Activated CD4-positive, alpha-beta T cell treated with anti-CD3 and anti-CD28 coated beads, Interleukin-2, amount 50 U/mL, for 24 hours (primary cell): Measurements from ENCODE around the gene PRUNE1.

Source experiments
- DNase-seq, 2 donors: peaks; one replicate each; pipeline ENCODE4 v3.0.0-alpha.2; 2020; ENCODE audit warnings: low read depth in 1 of 2, low spot score in 1 of 2

PRUNE1 gene

GRCh38 chr1:151049458-151049857 lies 41.2 kb downstream of the PRUNE1 start:
- DNase-seq = no peak

GRCh38 chr1:151050051-151050688 lies 41.9 kb downstream of the PRUNE1 start:
- no peak for DNase-seq

- DNase-seq = no peak
These were observed 43.2 kb downstream of the PRUNE1 start for GRCh38 chr1:151051356-151052009.

GRCh38 chr1:151054971-151055547 lies 46.8 kb downstream of the PRUNE1 start:
- no peak for DNase-seq

GRCh38 chr1:151055581-151055980 lies 47.3 kb downstream of the PRUNE1 start:
- no peak for DNase-seq

- DNase-seq = no peak
These were observed 47.9 kb downstream of the PRUNE1 start for GRCh38 chr1:151056149-151056548.

GRCh38 chr1:151058692-151059091 lies 50.4 kb downstream of the PRUNE1 start:
- no peak for DNase-seq

GRCh38 chr1:151059109-151060006 lies 51.1 kb downstream of the PRUNE1 start, which contains the start of gene CDC42SE1:
CDC42SE1 (minus strand) TSS chr1:151059622; CDS start chr1:151055730, 3,892 bp downstream.
- DNase-seq = peak; percentile 67

GRCh38 chr1:151060007-151060656 lies 51.9 kb downstream of the PRUNE1 start, which contains the start of gene MLLT11:
MLLT11 (plus strand) TSS chr1:151060397; CDS start chr1:151067225, 6,828 bp downstream.
- DNase-seq = no peak

- no peak for DNase-seq
These were observed 52.6 kb downstream of the PRUNE1 start for GRCh38 chr1:151060657-151061421.

- no peak for DNase-seq
These were observed 53.5 kb downstream of the PRUNE1 start for GRCh38 chr1:151061704-151062103.

- DNase-seq = no peak
These were observed 54.6 kb downstream of the PRUNE1 start for GRCh38 chr1:151062741-151063371.

GRCh38 chr1:151065089-151065645 lies 56.9 kb downstream of the PRUNE1 start:
- DNase-seq = no peak

GRCh38 chr1:151067185-151067584 lies 58.9 kb downstream of the PRUNE1 start:
- no peak for DNase-seq

- DNase-seq = no peak
These were observed 60.8 kb downstream of the PRUNE1 start for GRCh38 chr1:151069103-151069486.

GRCh38 chr1:151070474-151071276 lies 62.4 kb downstream of the PRUNE1 start, which contains the start of gene GABPB2:
GABPB2 (plus strand) TSS chr1:151070761; CDS start chr1:151088190, 17,429 bp downstream.
- DNase-seq = peak; percentile 79 to 81

GRCh38 chr1:151072224-151072623 lies 64.0 kb downstream of the PRUNE1 start:
- DNase-seq = no peak
